ENCODE measurements around the gene CACNA1E. TPM values are rescaled to one million over a fixed set of nuclear protein-coding genes. Genes with fewer than 3 reads are reported as not detected.
A peak's percentile ranks its signal among the peaks of the same experiment; 100 is the strongest.

CACNA1E gene
- total RNA-seq, 1 experiment from 2014 or later: 0.46 TPM

DNA sequence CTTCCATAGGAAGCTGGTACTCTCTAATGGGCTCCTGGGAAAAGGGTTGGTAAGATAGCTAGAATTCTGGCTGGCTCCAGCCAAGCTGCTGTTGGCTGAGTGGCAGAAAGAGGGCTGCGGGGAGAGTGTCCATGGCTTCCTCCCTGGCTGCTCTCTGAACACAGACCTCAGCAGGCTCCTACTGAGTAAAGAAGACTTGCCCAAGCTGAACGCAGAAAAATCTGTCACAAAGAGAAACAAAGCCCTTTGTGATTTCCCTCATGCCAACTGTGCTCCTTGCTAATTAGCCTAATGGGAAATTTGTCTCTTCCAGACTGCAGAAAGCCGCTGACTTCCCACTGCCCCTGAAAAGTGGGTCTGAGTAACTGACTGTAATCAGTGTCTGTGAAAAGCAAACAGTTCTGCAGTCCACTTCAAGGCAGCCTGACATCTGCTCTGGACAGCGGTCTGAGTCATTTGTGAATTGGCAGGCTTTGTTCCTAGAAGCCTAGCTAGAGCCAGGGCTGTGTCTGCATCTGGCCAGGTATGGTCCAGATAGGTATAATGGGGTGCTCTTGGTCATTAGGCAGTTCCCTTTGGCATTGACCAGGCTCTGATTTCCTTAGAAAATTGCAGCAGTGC lies 295.4 kb downstream of the CACNA1E start:
- Histone ChIP-seq H2BK5ac (ENCODE audit: insufficient read length, low read length) (no peak overlapping the region), H3K23ac (ENCODE audit: insufficient read length, low read depth, low read length) (no peak overlapping the region), H4K5ac (ENCODE audit: insufficient read length, low read depth, low read length) (no peak overlapping the region), H3K27me3 (ENCODE audit: insufficient read depth, low read length) (no peaks in the 10 kb centered on the region), H4K8ac (replicated peaks; ENCODE audit: insufficient read length, low read depth, low read length) (no peak overlapping the region), H3K27ac (ENCODE audit: insufficient read length, low read depth, low read length) (no peak overlapping the region), H3K56ac (ENCODE audit: insufficient read length, low read depth, low read length) (no peak overlapping the region), H2BK12ac (ENCODE audit: insufficient read length, low read depth, low read length) (no peak overlapping the region), H3K14ac (ENCODE audit: insufficient read depth, low read length) (no peak overlapping the region), H3K79me2 (ENCODE audit: insufficient read depth, low read length) (no peaks in the 10 kb centered on the region), H2BK120ac (ENCODE audit: low read depth, low read length, poor library complexity, severe bottlenecking) (no peak overlapping the region), H2AFZ (ENCODE audit: low read length) (no peak overlapping the region), H3K18ac (ENCODE audit: insufficient read length, low read depth, low read length) (no peak overlapping the region), H3K4ac (ENCODE audit: low read depth, low read length) (no peak overlapping the region), H3K9me3 (ENCODE audit: control insufficient read depth, low read depth, low read length) (no peaks in the 10 kb centered on the region), H3K9ac (ENCODE audit: extremely low read depth, insufficient read length, low read length) (no peak overlapping the region), H3K4me1 (ENCODE audit: insufficient read depth, low read length) (peaks cover 3% of the 10 kb centered on the region; the same call in 1 of the 2 replicates), H3T11ph (ENCODE audit: low read length) (no peak overlapping the region), H3K79me1 (ENCODE audit: insufficient read depth, low read depth, low read length, poor library complexity, severe bottlenecking) (no peaks in the 10 kb centered on the region), H4K91ac (ENCODE audit: insufficient read length, low read depth, low read length) (no peak overlapping the region), H3K4me2 (ENCODE audit: insufficient read depth, insufficient read length, low read length) (no peak overlapping the region), H2BK20ac (ENCODE audit: low read depth, low read length, poor library complexity, severe bottlenecking) (no peak overlapping the region), H3K23me2 (ENCODE audit: insufficient read length, low read depth, low read length, poor library complexity, severe bottlenecking) (no peaks in the 10 kb centered on the region), H2BK15ac (ENCODE audit: low read depth, low read length) (no peak overlapping the region), H2AK5ac (ENCODE audit: insufficient read length, low read length) (no peak overlapping the region), H4K20me1 (ENCODE audit: control insufficient read depth, insufficient read depth, insufficient read length) (no peaks in the 10 kb centered on the region)
- peaks cover 1% of the 10 kb centered on the region; the same call in 1 of the 2 replicates for H3K27me3 Mint-ChIP-seq (ENCODE audit: low read depth)
- H3K4me3 Mint-ChIP-seq: no peak overlapping the region
- H3K27ac Mint-ChIP-seq: peak overlapping the region in 1 of 3 experiments; percentile 79; a peak in 1 of 7 replicates
- no peaks in the 10 kb centered on the region for H3K9me3 Mint-ChIP-seq
- DNase-seq: no peak
- no peaks in the 10 kb centered on the region; a peak in 1 of 7 replicates for H3K36me3 Mint-ChIP-seq (ENCODE audit: insufficient read depth in 1 of 3, low read depth in 3 of 3)
- H3K4me1 Mint-ChIP-seq: peaks cover 10% of the 10 kb centered on the region in 2 experiments
- TF ChIP-seq, protein P1, sequence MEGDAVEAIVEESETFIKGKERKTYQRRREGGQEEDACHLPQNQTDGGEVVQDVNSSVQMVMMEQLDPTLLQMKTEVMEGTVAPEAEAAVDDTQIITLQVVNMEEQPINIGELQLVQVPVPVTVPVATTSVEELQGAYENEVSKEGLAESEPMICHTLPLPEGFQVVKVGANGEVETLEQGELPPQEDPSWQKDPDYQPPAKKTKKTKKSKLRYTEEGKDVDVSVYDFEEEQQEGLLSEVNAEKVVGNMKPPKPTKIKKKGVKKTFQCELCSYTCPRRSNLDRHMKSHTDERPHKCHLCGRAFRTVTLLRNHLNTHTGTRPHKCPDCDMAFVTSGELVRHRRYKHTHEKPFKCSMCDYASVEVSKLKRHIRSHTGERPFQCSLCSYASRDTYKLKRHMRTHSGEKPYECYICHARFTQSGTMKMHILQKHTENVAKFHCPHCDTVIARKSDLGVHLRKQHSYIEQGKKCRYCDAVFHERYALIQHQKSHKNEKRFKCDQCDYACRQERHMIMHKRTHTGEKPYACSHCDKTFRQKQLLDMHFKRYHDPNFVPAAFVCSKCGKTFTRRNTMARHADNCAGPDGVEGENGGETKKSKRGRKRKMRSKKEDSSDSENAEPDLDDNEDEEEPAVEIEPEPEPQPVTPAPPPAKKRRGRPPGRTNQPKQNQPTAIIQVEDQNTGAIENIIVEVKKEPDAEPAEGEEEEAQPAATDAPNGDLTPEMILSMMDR (conservative IDR thresholded peaks at IDR 0.05): no peak
- no CpG with 5 or more reads among the region's 4 CpGs for WGBS (ENCODE audit: extremely low coverage, insufficient read length, low lambda C conversion rate)
